AG10803 (cell line): ENCODE results near the gene HIGD2A.

Experiments used
- DNase-seq: peaks from one replicate; pipeline ENCODE4 v3.0.0; 2010; ENCODE audit warnings: low read depth
- H3K4me3 ChIP-seq: 2 replicates; pipeline ENCODE4 v1.5.1; 2011; ENCODE audit warnings: mild to moderate bottlenecking, low read length, control low read depth
- CTCF ChIP-seq: conservative IDR thresholded peaks from 2 replicates; pipeline ENCODE4 v1.5.1; 2011; ENCODE audit warnings: mild to moderate bottlenecking, low read length, control low read depth, inconsistent platforms

The HIGD2A gene

DNA sequence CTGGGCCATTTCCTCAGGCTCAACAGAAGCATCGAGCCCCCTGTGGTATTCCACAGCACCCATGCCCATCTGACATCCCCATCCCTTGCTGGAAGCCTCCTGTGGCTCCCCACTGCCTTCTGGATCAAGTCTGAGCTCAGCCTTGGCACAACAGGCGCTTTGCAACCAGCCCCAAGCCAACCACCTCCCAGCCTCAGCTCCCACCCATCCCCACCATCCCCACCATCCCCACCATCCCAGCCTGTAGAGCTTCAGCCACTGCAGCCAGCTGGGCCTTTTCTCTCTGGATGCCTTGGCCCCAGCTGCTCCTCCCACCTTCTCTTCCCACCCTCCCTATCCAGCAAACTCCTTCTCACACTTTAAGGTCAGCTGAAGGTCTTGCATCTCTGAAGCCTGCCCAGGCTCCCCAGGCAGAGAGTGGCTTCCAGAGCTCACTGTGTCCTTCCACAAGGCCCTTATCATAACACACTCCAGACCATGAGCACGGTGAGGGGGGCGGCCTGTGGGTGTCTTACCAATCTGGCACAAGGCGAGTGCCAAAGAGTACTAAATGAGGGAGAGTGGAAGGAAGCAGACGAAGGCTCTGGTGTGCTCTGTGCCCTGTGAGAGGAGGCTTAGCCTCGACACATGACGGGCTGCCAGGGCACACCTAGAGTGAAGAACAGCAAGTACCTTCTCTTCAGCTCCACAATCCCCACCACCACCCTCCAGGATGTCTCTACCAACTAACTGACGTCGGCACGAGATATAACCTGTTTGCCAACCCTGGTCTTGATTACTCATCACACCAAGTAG lies 6.5 kb downstream of the HIGD2A start:
- no peak for TF ChIP-seq CTCF
- no peak for DNase-seq
- H3K4me3 ChIP-seq: no peak overlapping the region

GRCh38 chr5:176396330-176396729 lies 7.8 kb downstream of the HIGD2A start:
- TF ChIP-seq CTCF: no peak
- DNase-seq: no peak
- H3K4me3 ChIP-seq: no peak overlapping the region

DNA sequence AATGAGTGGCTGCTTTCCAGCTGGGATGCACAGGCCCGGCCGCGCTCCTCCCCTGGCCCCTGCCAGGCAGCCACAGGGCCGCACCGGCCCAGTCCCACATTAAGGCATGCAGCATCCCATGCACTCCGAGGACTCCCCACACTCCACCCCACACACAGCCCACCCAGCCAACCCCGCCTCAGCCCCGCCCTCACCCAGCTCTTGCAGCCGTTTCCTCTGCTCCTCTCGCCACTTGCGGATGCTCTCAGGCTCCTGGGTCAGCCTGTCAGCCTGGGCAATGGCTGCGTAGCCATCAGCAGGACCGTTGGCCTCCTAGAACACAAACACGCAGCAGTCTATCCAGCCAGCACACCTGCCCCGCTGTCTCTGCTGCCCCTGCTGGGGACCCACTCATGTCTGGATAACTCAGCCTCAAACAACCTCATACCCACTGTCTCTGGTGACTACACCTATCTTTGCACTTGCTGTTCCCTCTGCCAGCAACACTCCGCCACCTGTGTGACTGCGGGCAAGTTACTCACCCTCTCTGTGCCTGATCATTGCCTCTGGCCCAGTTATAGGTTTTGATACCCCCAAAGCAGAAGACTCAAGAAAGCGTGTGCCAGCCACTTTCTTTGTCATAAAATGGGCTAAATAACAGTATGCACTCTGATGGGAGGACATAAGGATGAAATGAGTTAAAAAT lies 9.3 kb downstream of the HIGD2A start:
- H3K4me3 ChIP-seq: no peak overlapping the region
- DNase-seq: no peak

GRCh38 chr5:176400382-176401156 lies 12.0 kb downstream of the HIGD2A start:
- TF ChIP-seq CTCF: no peak
- no peak overlapping the region for H3K4me3 ChIP-seq
- DNase-seq: no peak

More for the DNA sequence above, 9.3 kb downstream of the HIGD2A start:
- no peak for TF ChIP-seq CTCF

DNA sequence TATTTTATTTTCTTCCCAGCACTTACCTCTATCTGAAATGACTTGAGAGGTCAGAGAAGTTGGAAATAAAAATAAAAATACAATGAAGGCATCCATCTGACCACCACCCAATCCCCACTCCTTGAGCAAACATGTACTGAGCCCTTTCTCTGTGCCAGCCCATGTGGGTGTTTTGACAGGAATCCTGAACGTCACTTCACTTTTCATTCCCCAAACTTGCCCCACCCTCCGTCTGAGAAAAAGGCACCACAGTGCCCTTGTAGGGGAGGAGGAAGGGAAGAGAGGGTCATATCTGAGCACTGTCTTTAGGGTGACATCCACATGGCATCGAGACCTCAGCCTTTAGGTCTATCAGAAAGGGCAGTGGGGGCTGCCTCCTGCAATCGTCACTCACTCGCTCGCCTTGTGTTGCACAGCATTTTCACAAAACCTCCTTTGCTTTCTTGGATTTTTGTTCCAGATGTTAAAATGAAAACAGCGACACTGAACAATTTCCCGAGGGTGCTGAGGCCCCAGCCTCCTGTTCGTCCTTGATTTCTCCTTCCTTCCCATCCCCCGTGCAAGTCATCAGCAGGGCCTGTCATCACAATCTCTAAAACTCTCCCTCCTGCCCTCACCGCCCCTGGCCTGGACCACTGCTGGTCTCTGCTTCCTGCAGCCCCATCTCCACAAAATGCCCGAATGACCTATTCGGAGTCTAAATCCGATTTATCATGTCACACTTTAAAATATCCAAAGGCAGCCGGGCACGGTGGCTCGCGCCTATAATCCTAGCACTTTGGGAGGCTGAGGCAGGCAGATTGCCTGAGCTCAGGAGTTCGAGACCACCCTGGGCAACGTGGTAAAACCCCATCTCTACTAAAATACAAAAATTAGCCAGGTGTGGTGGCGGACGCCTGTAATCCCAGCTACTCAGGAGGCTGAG lies 13.0 kb downstream of the HIGD2A start:
- no peak for TF ChIP-seq CTCF
- H3K4me3 ChIP-seq: no peak overlapping the region
- no peak for DNase-seq

DNA sequence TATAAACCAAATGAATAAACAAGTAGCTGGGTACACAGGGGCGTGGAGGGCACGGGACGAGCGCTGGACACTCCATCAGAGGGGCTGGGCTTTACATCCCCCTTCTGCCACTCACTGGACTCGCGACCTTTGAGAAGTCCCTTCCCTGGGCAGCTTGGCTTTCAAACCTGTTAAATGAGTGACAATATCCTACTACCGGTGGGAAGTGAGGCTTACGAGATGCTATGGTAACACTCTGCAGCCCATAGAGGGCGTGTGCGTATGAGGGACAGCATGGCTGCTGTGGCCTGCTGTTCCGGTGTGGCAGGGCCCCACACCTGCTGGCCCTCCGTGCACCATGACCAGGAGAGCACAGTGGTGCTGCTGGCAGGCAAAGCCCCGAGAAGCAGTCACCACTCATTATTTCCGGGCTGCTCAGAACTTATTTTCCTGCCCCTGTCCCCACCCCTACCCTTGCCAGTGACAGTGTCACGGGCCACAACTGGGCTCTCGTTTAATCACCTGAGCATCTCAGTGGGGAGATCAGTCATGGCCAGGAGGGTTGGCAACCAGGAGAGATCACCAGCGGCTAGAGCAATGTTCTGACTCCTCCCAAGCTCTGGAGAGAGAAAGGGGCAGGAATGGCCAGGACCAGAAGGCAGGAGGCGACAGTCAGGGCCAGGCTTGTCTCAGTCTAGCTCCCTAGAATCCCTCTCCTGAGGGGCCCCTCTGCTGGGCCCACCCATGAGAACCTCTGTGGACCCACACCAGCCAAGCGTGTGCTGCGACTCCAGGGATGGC lies 17.3 kb downstream of the HIGD2A start:
- H3K4me3 ChIP-seq: no peak overlapping the region
- no peak for TF ChIP-seq CTCF
- no peak for DNase-seq
